GM18951 (cell line): ENCODE data around the gene JOSD2.

Experiments
- POLR2A ChIP-seq: IDR thresholded peaks from 4 replicates; pipeline ENCODE4 v1.6.1; 2011; ENCODE audit warnings: mild to moderate bottlenecking; ENCODE audit not compliant: insufficient read length, insufficient read depth; ENCODE audit errors: extremely low read depth
- in situ Hi-C: fragments of 300-500 bp; cut with MboI; formaldehyde crosslinking; loops from one replicate; pipeline ENCODE4 v1.12.0; 2022; ENCODE audit warnings: low sequenced_read_pairs, mixed read lengths, inconsistent platforms; ENCODE audit not compliant: unreplicated experiment

JOSD2 gene

GRCh38 chr19:50501186-50501567, 9.8 kb downstream of the JOSD2 start:
- in situ Hi-C loops = no loop called here
- no peak for TF ChIP-seq POLR2A

- no peak for TF ChIP-seq POLR2A
- in situ Hi-C loops = no loop called here
Measured at GRCh38 chr19:50500753-50501151, 10.2 kb downstream of the JOSD2 start.

- in situ Hi-C loops = no loop called here
Measured at GRCh38 chr19:50500060-50500752, 10.8 kb downstream of the JOSD2 start.

DNA sequence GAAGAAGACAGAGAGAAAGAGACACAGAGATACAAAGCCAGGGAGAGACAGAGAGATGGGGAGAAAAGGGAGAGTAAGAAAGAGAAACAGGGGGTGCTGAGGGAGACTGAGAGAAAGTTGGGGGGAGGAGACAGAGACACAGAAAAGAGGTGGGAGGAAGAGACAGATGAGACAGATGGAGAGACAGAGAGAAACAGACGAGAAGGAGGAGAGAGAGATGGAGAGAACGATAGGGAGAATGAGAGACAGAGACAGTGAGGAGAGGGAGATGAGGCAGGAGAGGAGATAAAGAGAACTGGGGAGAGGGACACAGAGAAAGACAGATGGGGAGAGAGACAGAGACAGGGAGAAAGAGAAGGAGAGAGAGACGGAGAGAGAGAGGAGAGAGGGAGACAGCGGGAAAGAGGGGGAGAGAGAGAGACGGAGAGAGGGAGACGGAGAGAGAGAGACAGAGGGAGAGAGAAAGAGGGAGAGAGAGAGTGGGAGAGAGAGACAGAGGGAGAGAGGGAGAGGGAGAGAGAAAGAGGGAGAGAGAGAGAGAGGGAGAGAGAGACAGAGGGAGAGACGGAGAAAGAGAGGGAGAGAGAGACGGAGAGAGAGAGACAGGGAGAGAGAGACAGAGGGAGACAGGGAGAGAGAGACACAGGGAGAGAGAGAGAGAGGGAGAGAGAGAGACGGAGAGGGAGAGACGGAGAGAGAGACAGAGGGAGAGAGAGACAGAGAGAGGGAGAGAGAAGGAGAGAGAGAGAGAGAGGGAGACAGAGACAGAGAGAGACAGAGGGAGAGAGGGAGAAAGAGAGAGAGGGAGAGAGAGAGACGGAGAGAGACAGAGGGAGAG, 12.6 kb downstream of the JOSD2 start:
- no peak for TF ChIP-seq POLR2A
- in situ Hi-C loops = no loop called here

More at GRCh38 chr19:50500060-50500752, 10.8 kb downstream of the JOSD2 start:
- no peak for TF ChIP-seq POLR2A

DNA sequence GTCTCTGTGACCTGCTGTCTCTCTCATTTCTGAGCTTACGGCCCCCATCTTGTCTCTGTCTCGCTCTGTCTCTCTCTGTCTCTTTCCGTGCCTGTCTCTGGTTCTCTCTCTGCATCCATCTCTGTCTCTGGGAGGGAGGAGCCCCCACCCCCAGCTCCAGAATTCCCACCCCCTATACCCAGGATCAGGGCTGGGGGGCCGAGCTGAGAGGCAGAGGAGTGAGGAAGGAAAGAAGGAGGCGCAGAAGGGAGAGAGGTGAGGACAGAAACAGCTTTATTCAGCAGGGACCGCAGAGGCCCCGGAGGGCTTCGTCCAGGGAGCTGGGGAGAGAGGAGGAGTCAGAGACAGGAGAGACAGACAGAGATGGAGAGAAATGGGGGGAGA, 14.0 kb downstream of the JOSD2 start:
- in situ Hi-C loops = no loop called here
- no peak for TF ChIP-seq POLR2A

GRCh38 chr19:50496189-50497021, 14.6 kb downstream of the JOSD2 start:
- in situ Hi-C loops = no loop called here
- no peak for TF ChIP-seq POLR2A

GRCh38 chr19:50495020-50495531, 15.9 kb downstream of the JOSD2 start:
- TF ChIP-seq POLR2A = no peak

GRCh38 chr19:50494186-50495019, 16.6 kb downstream of the JOSD2 start:
- no peak for TF ChIP-seq POLR2A
- in situ Hi-C loops = no loop called here

More at GRCh38 chr19:50495020-50495531, 15.9 kb downstream of the JOSD2 start:
- in situ Hi-C loops = no loop called here

GRCh38 chr19:50493171-50493570, 17.8 kb downstream of the JOSD2 start:
- in situ Hi-C loops = no loop called here
- no peak for TF ChIP-seq POLR2A

GRCh38 chr19:50492303-50493052, 18.5 kb downstream of the JOSD2 start:
- in situ Hi-C loops = no loop called here
- no peak for TF ChIP-seq POLR2A

DNA sequence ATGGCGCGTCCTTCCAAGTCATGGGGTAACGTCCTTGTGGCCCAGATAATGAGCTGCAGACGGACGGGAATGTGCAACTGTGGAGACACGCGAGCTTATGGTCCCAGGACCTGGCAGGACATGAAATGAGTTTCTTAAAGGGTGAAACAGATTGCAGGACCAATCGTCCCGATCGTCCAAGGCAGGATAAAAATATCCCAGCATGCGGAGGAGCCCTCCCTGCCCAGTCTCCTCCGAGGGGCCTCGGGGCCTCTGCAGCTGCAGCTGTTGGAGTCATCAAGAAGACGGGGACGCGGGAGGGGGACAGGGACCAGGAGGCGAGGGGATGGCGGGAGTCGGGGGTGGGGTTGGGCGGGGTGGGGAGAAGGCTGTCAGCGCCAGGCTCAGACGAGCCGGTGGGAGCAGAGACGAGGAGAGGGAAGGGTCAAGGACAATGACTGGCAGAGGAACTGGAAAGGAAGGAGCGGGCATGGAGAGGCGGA, 20.0 kb downstream of the JOSD2 start:
- in situ Hi-C loops = no loop called here
- no peak for TF ChIP-seq POLR2A
